ENCODE data around the gene UNKL.

GRCh38 chr16:1451702-1452392 is 37.3 kb upstream of the UNKL start:
- TF ChIP-seq, protein P1, sequence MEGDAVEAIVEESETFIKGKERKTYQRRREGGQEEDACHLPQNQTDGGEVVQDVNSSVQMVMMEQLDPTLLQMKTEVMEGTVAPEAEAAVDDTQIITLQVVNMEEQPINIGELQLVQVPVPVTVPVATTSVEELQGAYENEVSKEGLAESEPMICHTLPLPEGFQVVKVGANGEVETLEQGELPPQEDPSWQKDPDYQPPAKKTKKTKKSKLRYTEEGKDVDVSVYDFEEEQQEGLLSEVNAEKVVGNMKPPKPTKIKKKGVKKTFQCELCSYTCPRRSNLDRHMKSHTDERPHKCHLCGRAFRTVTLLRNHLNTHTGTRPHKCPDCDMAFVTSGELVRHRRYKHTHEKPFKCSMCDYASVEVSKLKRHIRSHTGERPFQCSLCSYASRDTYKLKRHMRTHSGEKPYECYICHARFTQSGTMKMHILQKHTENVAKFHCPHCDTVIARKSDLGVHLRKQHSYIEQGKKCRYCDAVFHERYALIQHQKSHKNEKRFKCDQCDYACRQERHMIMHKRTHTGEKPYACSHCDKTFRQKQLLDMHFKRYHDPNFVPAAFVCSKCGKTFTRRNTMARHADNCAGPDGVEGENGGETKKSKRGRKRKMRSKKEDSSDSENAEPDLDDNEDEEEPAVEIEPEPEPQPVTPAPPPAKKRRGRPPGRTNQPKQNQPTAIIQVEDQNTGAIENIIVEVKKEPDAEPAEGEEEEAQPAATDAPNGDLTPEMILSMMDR (IDR thresholded peaks at IDR 0.05) = no peak
- TF ChIP-seq POLR2A (IDR thresholded peaks at IDR 0.05) = no peak
